ENCODE data around the gene CWC25. TPM values are rescaled to one million over a fixed set of nuclear protein-coding genes. Genes with fewer than 3 reads are reported as not detected.

Gene CWC25
- total RNA-seq, 1 experiment from 2014 or later: 17.3 TPM

DNA sequence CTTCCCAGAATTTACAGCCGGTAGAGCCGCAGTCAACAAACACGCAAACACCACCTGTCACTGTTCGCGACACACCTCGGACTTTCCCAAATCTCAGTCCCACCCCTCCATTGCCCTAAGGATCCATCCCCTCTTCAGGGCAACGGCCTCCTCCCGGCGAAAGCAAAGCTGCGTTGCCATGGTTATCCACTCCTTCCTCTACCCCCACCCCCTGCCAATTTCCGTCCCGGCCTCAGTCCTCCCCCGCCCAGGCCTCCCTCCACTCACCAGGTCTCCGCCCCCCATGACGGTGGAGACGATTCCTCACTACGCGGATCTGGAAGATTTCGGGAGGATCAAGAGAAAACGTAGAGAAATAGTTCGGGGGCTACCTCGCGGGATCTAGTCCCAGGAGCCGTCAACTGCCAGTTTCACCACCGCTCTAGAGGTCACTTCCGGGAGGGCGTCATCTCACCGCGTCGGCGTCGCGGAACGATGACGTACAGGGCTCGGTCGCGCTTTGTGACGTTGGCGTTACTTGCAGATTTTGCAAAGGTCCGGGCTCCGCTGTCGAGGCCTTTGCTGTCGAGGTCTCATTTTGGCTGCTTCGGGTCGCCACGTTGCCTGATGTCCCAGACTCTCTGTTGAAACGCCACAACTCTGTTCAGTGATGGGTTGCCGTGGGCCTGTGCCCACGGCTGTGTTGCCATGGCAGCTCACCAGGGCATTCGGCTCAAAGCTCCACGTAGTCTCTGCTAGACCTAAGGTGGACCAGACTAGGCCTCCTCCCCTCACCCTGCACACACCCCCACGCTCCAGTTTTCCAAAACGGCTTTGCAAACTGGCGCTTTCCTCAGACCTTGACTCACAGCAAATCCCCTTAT, at the start of gene CWC25 (continued):
- TF ChIP-seq, protein P1, sequence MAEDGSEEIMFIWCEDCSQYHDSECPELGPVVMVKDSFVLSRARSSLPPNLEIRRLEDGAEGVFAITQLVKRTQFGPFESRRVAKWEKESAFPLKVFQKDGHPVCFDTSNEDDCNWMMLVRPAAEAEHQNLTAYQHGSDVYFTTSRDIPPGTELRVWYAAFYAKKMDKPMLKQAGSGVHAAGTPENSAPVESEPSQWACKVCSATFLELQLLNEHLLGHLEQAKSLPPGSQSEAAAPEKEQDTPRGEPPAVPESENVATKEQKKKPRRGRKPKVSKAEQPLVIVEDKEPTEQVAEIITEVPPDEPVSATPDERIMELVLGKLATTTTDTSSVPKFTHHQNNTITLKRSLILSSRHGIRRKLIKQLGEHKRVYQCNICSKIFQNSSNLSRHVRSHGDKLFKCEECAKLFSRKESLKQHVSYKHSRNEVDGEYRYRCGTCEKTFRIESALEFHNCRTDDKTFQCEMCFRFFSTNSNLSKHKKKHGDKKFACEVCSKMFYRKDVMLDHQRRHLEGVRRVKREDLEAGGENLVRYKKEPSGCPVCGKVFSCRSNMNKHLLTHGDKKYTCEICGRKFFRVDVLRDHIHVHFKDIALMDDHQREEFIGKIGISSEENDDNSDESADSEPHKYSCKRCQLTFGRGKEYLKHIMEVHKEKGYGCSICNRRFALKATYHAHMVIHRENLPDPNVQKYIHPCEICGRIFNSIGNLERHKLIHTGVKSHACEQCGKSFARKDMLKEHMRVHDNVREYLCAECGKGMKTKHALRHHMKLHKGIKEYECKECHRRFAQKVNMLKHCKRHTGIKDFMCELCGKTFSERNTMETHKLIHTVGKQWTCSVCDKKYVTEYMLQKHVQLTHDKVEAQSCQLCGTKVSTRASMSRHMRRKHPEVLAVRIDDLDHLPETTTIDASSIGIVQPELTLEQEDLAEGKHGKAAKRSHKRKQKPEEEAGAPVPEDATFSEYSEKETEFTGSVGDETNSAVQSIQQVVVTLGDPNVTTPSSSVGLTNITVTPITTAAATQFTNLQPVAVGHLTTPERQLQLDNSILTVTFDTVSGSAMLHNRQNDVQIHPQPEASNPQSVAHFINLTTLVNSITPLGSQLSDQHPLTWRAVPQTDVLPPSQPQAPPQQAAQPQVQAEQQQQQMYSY (CRISPR knock-in tag; IDR thresholded peaks at IDR 0.05): no peak
- TF ChIP-seq FOXK1 (CRISPR knock-in tag; IDR thresholded peaks at IDR 0.05) (peak; percentile 98), ZNF423 (CRISPR knock-in tag; IDR thresholded peaks at IDR 0.05) (no peak), CREM (CRISPR knock-in tag; IDR thresholded peaks at IDR 0.05) (peak; percentile 100), TCF7 (CRISPR knock-in tag; IDR thresholded peaks at IDR 0.05; ENCODE audit: low read depth) (no peak), GABPB1 (CRISPR knock-in tag; IDR thresholded peaks at IDR 0.05) (peak; percentile 91), ZNF263 (CRISPR knock-in tag; IDR thresholded peaks at IDR 0.05; ENCODE audit: low read depth) (no peak), NFE2L1 (CRISPR knock-in tag; IDR thresholded peaks at IDR 0.05) (peak; percentile 100), RORB (CRISPR knock-in tag; IDR thresholded peaks at IDR 0.05) (no peak), FOXP1 (CRISPR knock-in tag; IDR thresholded peaks at IDR 0.05; ENCODE audit: borderline replicate concordance) (peak; percentile 72; the same call in 1 of the 2 replicates), ZNF219 (CRISPR knock-in tag; IDR thresholded peaks at IDR 0.05; ENCODE audit: borderline replicate concordance) (no peak), ZNF396 (CRISPR knock-in tag; IDR thresholded peaks at IDR 0.05; ENCODE audit: borderline replicate concordance) (no peak), SMAD4 (CRISPR knock-in tag; IDR thresholded peaks at IDR 0.05) (0 out of 2 replicates have a peak, but pooled peaks have one; percentile 30), NFATC4 (CRISPR knock-in tag; IDR thresholded peaks at IDR 0.05) (0 out of 2 replicates have a peak, but pooled peaks have one; percentile 35)
- TF ChIP-seq, protein P2, sequence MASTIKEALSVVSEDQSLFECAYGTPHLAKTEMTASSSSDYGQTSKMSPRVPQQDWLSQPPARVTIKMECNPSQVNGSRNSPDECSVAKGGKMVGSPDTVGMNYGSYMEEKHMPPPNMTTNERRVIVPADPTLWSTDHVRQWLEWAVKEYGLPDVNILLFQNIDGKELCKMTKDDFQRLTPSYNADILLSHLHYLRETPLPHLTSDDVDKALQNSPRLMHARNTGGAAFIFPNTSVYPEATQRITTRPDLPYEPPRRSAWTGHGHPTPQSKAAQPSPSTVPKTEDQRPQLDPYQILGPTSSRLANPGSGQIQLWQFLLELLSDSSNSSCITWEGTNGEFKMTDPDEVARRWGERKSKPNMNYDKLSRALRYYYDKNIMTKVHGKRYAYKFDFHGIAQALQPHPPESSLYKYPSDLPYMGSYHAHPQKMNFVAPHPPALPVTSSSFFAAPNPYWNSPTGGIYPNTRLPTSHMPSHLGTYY (CRISPR knock-in tag; IDR thresholded peaks at IDR 0.05): no peak
- TF ChIP-seq, protein P3, sequence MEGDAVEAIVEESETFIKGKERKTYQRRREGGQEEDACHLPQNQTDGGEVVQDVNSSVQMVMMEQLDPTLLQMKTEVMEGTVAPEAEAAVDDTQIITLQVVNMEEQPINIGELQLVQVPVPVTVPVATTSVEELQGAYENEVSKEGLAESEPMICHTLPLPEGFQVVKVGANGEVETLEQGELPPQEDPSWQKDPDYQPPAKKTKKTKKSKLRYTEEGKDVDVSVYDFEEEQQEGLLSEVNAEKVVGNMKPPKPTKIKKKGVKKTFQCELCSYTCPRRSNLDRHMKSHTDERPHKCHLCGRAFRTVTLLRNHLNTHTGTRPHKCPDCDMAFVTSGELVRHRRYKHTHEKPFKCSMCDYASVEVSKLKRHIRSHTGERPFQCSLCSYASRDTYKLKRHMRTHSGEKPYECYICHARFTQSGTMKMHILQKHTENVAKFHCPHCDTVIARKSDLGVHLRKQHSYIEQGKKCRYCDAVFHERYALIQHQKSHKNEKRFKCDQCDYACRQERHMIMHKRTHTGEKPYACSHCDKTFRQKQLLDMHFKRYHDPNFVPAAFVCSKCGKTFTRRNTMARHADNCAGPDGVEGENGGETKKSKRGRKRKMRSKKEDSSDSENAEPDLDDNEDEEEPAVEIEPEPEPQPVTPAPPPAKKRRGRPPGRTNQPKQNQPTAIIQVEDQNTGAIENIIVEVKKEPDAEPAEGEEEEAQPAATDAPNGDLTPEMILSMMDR (IDR thresholded peaks at IDR 0.05): no peak
- TF ChIP-seq, protein P4, sequence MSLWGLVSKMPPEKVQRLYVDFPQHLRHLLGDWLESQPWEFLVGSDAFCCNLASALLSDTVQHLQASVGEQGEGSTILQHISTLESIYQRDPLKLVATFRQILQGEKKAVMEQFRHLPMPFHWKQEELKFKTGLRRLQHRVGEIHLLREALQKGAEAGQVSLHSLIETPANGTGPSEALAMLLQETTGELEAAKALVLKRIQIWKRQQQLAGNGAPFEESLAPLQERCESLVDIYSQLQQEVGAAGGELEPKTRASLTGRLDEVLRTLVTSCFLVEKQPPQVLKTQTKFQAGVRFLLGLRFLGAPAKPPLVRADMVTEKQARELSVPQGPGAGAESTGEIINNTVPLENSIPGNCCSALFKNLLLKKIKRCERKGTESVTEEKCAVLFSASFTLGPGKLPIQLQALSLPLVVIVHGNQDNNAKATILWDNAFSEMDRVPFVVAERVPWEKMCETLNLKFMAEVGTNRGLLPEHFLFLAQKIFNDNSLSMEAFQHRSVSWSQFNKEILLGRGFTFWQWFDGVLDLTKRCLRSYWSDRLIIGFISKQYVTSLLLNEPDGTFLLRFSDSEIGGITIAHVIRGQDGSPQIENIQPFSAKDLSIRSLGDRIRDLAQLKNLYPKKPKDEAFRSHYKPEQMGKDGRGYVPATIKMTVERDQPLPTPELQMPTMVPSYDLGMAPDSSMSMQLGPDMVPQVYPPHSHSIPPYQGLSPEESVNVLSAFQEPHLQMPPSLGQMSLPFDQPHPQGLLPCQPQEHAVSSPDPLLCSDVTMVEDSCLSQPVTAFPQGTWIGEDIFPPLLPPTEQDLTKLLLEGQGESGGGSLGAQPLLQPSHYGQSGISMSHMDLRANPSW (CRISPR knock-in tag; conservative IDR thresholded peaks at IDR 0.05; ENCODE audit: low read depth): no peak
- TF ChIP-seq, protein P5, sequence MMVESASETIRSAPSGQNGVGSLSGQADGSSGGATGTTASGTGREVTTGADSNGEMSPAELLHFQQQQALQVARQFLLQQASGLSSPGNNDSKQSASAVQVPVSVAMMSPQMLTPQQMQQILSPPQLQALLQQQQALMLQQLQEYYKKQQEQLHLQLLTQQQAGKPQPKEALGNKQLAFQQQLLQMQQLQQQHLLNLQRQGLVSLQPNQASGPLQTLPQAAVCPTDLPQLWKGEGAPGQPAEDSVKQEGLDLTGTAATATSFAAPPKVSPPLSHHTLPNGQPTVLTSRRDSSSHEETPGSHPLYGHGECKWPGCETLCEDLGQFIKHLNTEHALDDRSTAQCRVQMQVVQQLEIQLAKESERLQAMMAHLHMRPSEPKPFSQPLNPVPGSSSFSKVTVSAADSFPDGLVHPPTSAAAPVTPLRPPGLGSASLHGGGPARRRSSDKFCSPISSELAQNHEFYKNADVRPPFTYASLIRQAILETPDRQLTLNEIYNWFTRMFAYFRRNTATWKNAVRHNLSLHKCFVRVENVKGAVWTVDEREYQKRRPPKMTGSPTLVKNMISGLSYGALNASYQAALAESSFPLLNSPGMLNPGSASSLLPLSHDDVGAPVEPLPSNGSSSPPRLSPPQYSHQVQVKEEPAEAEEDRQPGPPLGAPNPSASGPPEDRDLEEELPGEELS (CRISPR knock-in tag; IDR thresholded peaks at IDR 0.05): peak; percentile 78
- TF ChIP-seq, protein P6, sequence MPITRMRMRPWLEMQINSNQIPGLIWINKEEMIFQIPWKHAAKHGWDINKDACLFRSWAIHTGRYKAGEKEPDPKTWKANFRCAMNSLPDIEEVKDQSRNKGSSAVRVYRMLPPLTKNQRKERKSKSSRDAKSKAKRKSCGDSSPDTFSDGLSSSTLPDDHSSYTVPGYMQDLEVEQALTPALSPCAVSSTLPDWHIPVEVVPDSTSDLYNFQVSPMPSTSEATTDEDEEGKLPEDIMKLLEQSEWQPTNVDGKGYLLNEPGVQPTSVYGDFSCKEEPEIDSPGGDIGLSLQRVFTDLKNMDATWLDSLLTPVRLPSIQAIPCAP (CRISPR knock-in tag; IDR thresholded peaks at IDR 0.05): peak; percentile 76; the same call in 1 of the 2 replicates
- TF ChIP-seq, protein P7, sequence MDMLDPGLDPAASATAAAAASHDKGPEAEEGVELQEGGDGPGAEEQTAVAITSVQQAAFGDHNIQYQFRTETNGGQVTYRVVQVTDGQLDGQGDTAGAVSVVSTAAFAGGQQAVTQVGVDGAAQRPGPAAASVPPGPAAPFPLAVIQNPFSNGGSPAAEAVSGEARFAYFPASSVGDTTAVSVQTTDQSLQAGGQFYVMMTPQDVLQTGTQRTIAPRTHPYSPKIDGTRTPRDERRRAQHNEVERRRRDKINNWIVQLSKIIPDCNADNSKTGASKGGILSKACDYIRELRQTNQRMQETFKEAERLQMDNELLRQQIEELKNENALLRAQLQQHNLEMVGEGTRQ (CRISPR knock-in tag; IDR thresholded peaks at IDR 0.05): peak; percentile 66
- TF ChIP-seq, protein P8, sequence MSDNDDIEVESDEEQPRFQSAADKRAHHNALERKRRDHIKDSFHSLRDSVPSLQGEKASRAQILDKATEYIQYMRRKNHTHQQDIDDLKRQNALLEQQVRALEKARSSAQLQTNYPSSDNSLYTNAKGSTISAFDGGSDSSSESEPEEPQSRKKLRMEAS (CRISPR knock-in tag; IDR thresholded peaks at IDR 0.05): peak; percentile 90

All from WTC11 (cell line).